ENCODE results near the gene ANAPC5.
"Not testable (repeated sequence)": the region's sequence is repeated elsewhere in the genome, so short reads cannot be mapped to it uniquely, and the experiment has no call there.

Gene ANAPC5

GRCh38 chr12:121307397-121307796 is 44.8 kb downstream of the ANAPC5 start:
- not testable (repeated sequence) for DNase-seq

GRCh38 chr12:121304306-121304705 is 47.9 kb downstream of the ANAPC5 start:
- no peak for DNase-seq

- no peak for DNase-seq
Measured at GRCh38 chr12:121301876-121302275, 50.3 kb downstream of the ANAPC5 start.

- DNase-seq = no peak
Measured at GRCh38 chr12:121300083-121300819, 52.0 kb downstream of the ANAPC5 start.

GRCh38 chr12:121299662-121300061 is 52.5 kb downstream of the ANAPC5 start:
- DNase-seq = no peak

- DNase-seq = not testable (repeated sequence)
Measured at GRCh38 chr12:121298411-121298810, 53.8 kb downstream of the ANAPC5 start.

- DNase-seq = peak; percentile 57 to 71
Measured at GRCh38 chr12:121297435-121297991, 54.7 kb downstream of the ANAPC5 start.

- DNase-seq = peak; percentile 87 to 90
Measured at GRCh38 chr12:121296618-121297434, 55.4 kb downstream of the ANAPC5 start, which contains the start of gene CAMKK2. Gene CAMKK2 (minus strand): TSS chr12:121296709. CDS start chr12:121274526, 22,183 bp downstream.

- DNase-seq = no peak
Measured at GRCh38 chr12:121295746-121296617, 56.2 kb downstream of the ANAPC5 start.

- peak in 1 of 2 experiments; percentile 8 for DNase-seq
Measured at GRCh38 chr12:121295116-121295745, 57.0 kb downstream of the ANAPC5 start.

GRCh38 chr12:121294151-121294889 is 57.9 kb downstream of the ANAPC5 start:
- DNase-seq = no peak

GRCh38 chr12:121293603-121294002 is 58.6 kb downstream of the ANAPC5 start:
- DNase-seq = no peak

- DNase-seq = no peak
Measured at GRCh38 chr12:121290410-121290809, 61.8 kb downstream of the ANAPC5 start.

- DNase-seq = no peak
Measured at GRCh38 chr12:121289962-121290361, 62.2 kb downstream of the ANAPC5 start.

GRCh38 chr12:121288986-121289385 is 63.2 kb downstream of the ANAPC5 start:
- DNase-seq = no peak

- no peak for DNase-seq
Measured at GRCh38 chr12:121288158-121288845, 63.9 kb downstream of the ANAPC5 start.

- no peak for DNase-seq
Measured at GRCh38 chr12:121287267-121287954, 64.8 kb downstream of the ANAPC5 start.

GRCh38 chr12:121285856-121286255 is 66.4 kb downstream of the ANAPC5 start:
- DNase-seq = no peak

GRCh38 chr12:121284551-121285390 is 67.4 kb downstream of the ANAPC5 start:
- no peak for DNase-seq
